NCI-H146 (cell line): ENCODE data around the gene FGGY.
A peak's percentile ranks its signal among the peaks of the same experiment; 100 is the strongest.

ENCODE experiments used
- DNase-seq: peaks from one replicate; lab custom pipeline; 2025; lab: John Stamatoyannopoulos, UW

The FGGY gene

DNA sequence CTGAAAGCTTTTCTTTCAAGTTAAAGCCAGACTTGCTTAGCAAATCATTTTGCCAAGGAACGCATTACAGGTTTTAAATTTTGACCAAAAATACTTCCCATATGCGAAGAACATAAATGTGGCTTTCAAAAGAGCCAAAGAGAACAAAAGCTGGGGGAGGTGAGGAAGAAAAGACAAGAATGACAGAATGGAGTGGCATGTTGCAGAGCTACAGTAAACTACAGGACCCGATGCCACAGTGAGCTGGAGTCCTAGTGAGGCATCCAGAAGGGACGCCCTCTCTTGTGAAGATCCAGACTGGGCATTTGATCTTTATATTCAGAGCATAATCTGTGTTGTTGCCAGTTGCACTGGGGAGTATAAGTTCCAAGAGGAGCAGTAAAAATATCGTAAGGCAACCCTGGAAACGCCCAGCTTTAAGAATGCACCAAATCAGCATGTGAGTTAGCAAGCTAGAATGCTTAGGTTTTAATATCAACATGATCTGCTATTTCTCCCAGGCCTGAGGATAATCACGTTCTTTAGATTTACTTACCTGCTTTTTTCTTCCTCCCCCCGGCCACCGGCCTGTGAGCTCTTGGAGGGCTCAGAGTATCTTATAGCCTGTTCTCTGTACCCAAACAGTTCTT lies 469.4 kb downstream of the FGGY start:
- DNase-seq: peak; percentile 39

- peak; percentile 48 for DNase-seq
Measured at GRCh38 chr1:59767119-59767518, 470.2 kb downstream of the FGGY start.

GRCh38 chr1:59768792-59769735 lies 472.2 kb downstream of the FGGY start:
- peak; percentile 79 for DNase-seq

- DNase-seq: peak; percentile 38
Measured at GRCh38 chr1:59769736-59770095, 472.8 kb downstream of the FGGY start.

DNA sequence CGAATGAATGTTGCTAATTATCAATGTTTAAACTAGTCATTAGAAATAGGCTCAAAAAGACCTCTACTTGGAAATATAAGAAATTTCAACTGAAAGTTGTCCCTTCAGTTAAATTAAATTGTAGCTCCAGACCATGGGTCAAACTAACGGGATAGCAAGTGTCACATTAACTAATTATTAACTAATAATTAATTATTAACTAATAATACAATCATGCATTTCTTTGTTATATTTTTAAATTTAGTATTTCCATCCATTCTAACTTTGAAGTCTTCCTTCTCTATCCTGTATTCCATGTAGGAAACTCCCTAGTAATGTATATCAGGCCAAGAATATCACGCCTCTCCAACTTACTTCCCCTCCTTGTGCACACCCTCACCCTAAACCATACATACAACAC lies 474.5 kb downstream of the FGGY start:
- no peak for DNase-seq

- DNase-seq: no peak
Measured at GRCh38 chr1:59775480-59775879, 478.6 kb downstream of the FGGY start.

- peak; percentile 27 for DNase-seq
Measured at GRCh38 chr1:59776960-59777852, 480.3 kb downstream of the FGGY start.

- DNase-seq: peak; percentile 7
Measured at GRCh38 chr1:59779949-59780348, 483.1 kb downstream of the FGGY start.

GRCh38 chr1:59788825-59789224 lies 491.9 kb downstream of the FGGY start:
- DNase-seq: no peak

DNA sequence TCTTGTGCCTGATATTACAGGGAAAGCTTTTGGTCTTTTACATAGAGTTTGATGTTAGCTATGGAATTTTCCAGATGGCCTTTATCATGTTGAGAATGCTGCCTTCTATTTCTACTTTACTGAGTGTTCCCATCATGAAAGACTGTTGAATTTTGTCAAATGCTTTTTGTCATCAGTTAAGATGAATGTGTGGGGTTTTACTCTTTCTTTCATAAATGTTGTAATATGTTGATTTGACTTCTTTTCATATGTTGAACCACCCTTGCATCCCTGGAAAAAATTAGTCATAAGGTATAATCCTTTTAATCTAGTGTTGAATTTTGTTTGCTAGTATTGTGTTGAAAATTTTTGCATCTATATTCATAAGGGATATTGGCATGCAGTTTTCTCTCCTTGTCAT lies 501.7 kb downstream of the FGGY start:
- DNase-seq: no peak

DNA sequence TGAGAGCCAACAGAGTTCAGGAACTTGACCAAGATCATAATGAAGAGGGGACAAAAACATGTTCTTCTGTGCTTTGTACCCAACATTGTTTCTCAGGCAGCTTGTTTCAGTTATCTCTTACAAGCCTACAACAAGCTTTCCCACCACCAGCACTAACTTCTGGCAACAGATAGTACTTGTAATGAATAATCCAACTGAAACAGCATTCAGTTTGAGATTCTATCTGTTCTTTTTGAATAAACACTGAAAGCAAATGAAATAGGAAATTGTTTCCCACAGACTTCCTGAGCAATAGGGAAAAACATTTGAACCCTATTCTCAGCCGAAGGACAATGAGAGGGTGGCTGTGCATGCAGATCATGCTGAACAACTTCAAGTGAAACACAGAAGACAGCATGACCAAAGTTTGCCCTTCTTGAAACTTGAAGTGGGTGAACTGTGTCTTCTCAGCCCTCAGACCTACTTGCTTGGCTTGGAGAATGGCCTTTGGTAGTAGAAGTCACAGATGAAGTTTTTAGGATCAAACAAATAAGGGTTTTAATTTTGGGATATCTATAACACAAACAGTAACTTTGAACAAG lies 506.7 kb downstream of the FGGY start:
- no peak for DNase-seq

- DNase-seq: no peak
Measured at GRCh38 chr1:59804301-59804700, 507.4 kb downstream of the FGGY start.

- DNase-seq: no peak
Measured at GRCh38 chr1:59805554-59805953, 508.7 kb downstream of the FGGY start.
